H1 (cell line): ENCODE measurements around the gene IGFL2. TPM values are rescaled to one million over a fixed set of nuclear protein-coding genes. Genes with fewer than 3 reads are reported as not detected.

Source experiments
- CTCF ChIA-PET: fragments of 300-600 bp; sonication (Branson Sonifier 250); formaldehyde crosslinking; loops from one replicate; lab custom pipeline; 2021; ENCODE audit not compliant: partially characterized antibody; lab: Charles Lee
- POLR2A ChIA-PET: fragments of 300-600 bp; sonication (Branson Sonifier 250); formaldehyde crosslinking; loops from one replicate; lab custom pipeline; 2021; ENCODE audit warnings: inconsistent platforms; ENCODE audit not compliant: partially characterized antibody; lab: Charles Lee
- DNase-seq, 2 experiments: peaks; one replicate each; pipeline versions ENCODE4 v3.0.0 to v3.0.0-alpha.2; 2010 to 2022; ENCODE audit warnings: low spot score in 2 of 2, low read depth in 1 of 2, mixed read lengths in 1 of 2
- FAIRE-seq: peaks from 2 replicates; lab custom pipeline; 2011; peaks lifted over from hg19 to GRCh38; lab: Jason Lieb, UNC
- H2AFZ ChIP-seq: 2 replicates; pipeline ENCODE4 v1.8.1; 2012; ENCODE audit warnings: low read length, inconsistent platforms
- H2AK5ac ChIP-seq: 2 replicates; pipeline ENCODE4 v1.6.1; 2013; ENCODE audit warnings: low read depth, low read length
- H2BK120ac ChIP-seq: replicated peaks from 2 replicates; pipeline ENCODE3; 2013; ENCODE audit warnings: low read depth, low read length, inconsistent platforms
- H2BK12ac ChIP-seq: 2 replicates; pipeline ENCODE4 v1.6.1; 2013; ENCODE audit warnings: low read depth, low read length
- H2BK15ac ChIP-seq: 2 replicates; pipeline ENCODE4 v1.6.1; 2013; ENCODE audit warnings: low read length
- H2BK20ac ChIP-seq: 2 replicates; pipeline ENCODE4 v1.6.1; 2013; ENCODE audit warnings: low read length
- H2BK5ac ChIP-seq: 2 replicates; pipeline ENCODE4 v1.6.1; 2013; ENCODE audit warnings: low read depth, low read length
- H3K14ac ChIP-seq: 2 replicates; pipeline ENCODE4 v1.6.1; 2013; ENCODE audit warnings: inconsistent platforms; ENCODE audit not compliant: insufficient read length
- H3K18ac ChIP-seq: 2 replicates; pipeline ENCODE4 v1.6.1; 2013; ENCODE audit warnings: low read length; ENCODE audit errors: extremely low read depth
- H3K23ac ChIP-seq: 2 replicates; pipeline ENCODE4 v1.6.1; 2013; ENCODE audit warnings: inconsistent platforms; ENCODE audit not compliant: insufficient read length
- H3K23me2 ChIP-seq: 2 replicates; pipeline ENCODE4 v1.6.1; 2013; ENCODE audit warnings: low read depth, low read length
- H3K27ac ChIP-seq: 2 replicates; pipeline ENCODE4 v1.6.1; 2011; ENCODE audit warnings: low read depth, low read length, inconsistent platforms
- H3K27me3 ChIP-seq, 4 experiments: replicated peaks in 1 of 4; 1 replicate in 1 of 4; 2 replicates in 3 of 4; pipeline versions ENCODE4 v1.6.1 to v1.8.1; 2011 to 2013; ENCODE audit warnings: low read length in 3 of 4, mild to moderate bottlenecking in 3 of 4, inconsistent platforms in 2 of 4, mixed read lengths in 2 of 4, moderate library complexity in 1 of 4; ENCODE audit not compliant: control insufficient read depth in 3 of 4, insufficient read depth in 3 of 4; ENCODE audit errors: extremely low read depth in 1 of 4
- H3K36me3 ChIP-seq, 4 experiments: 2 replicates each; pipeline versions ENCODE4 v1.6.1 to v1.8.1; 2011 to 2013; ENCODE audit warnings: mild to moderate bottlenecking in 4 of 4, low read length in 3 of 4, moderate library complexity in 2 of 4, control low read depth in 1 of 4, inconsistent platforms in 1 of 4; ENCODE audit not compliant: insufficient read depth in 4 of 4, control insufficient read depth in 2 of 4
- H3K4ac ChIP-seq: replicated peaks from 2 replicates; pipeline ENCODE3; 2013; ENCODE audit warnings: low read length, low read depth, mixed read lengths, inconsistent platforms; ENCODE audit not compliant: insufficient read length
- H3K4me1 ChIP-seq, 4 experiments: replicated peaks in 1 of 4; 1 replicate in 1 of 4; 2 replicates in 3 of 4; pipeline versions ENCODE4 v1.6.1 to v1.8.1; 2011 to 2013; ENCODE audit warnings: low read length in 3 of 4, inconsistent platforms in 2 of 4, mixed read lengths in 1 of 4; ENCODE audit not compliant: insufficient read depth in 4 of 4, control insufficient read depth in 3 of 4
- H3K4me2 ChIP-seq, 2 experiments: 2 replicates each; pipeline versions ENCODE4 v1.6.1 to v1.8.1; 2011 to 2013; ENCODE audit warnings: low read depth in 2 of 2, low read length in 2 of 2, control low read depth in 1 of 2, inconsistent platforms in 1 of 2, mild to moderate bottlenecking in 1 of 2; ENCODE audit not compliant: insufficient read depth in 1 of 2
- H3K4me3 ChIP-seq, 4 experiments: fragments of 200-600, 300-600 bp in 1 of 4; sonication (generic), shearing (Covaris generic), sonication (Bioruptor Twin) in 1 of 4; 2 replicates each; pipeline versions ENCODE4 v1.5.1 to v1.8.1; 2011 to 2016; ENCODE audit warnings: low read length in 4 of 4, low read depth in 3 of 4, control low read depth in 2 of 4, inconsistent platforms in 2 of 4, mild to moderate bottlenecking in 2 of 4, mixed read lengths in 1 of 4, moderate library complexity in 1 of 4; ENCODE audit not compliant: insufficient read depth in 2 of 4; ENCODE audit errors: extremely low read depth in 1 of 4
- H3K56ac ChIP-seq: replicated peaks from 2 replicates; pipeline ENCODE3; 2013; ENCODE audit warnings: low read depth, mild to moderate bottlenecking, mixed read lengths, low read length, inconsistent platforms; ENCODE audit not compliant: insufficient read length
- H3K79me1 ChIP-seq: 2 replicates; pipeline ENCODE4 v1.6.1; 2013; ENCODE audit warnings: low read depth, low read length, control low read depth
- H3K79me2 ChIP-seq, 2 experiments: 2 replicates each; pipeline versions ENCODE4 v1.6.1 to v1.8.1; 2012 to 2013; ENCODE audit warnings: low read length in 2 of 2, mild to moderate bottlenecking in 2 of 2, inconsistent platforms in 1 of 2; ENCODE audit not compliant: insufficient read depth in 2 of 2, control insufficient read depth in 1 of 2
- H3K9ac ChIP-seq, 4 experiments: replicated peaks in 1 of 4; 1 replicate in 1 of 4; 2 replicates in 3 of 4; pipeline versions ENCODE4 v1.6.1 to v1.8.1; 2011 to 2013; ENCODE audit warnings: low read depth in 3 of 4, low read length in 3 of 4, control low read depth in 2 of 4, mild to moderate bottlenecking in 2 of 4, moderate library complexity in 2 of 4, inconsistent platforms in 1 of 4; ENCODE audit errors: extremely low read depth in 1 of 4
- H3K9me3 ChIP-seq, 2 experiments: 2 replicates each; pipeline versions ENCODE4 v1.6.1 to v1.8.1; 2012 to 2013; ENCODE audit warnings: mild to moderate bottlenecking in 2 of 2, moderate library complexity in 2 of 2, control low read depth in 1 of 2, inconsistent platforms in 1 of 2, low read depth in 1 of 2, low read length in 1 of 2, mixed read lengths in 1 of 2; ENCODE audit not compliant: insufficient read depth in 2 of 2
- H4K20me1 ChIP-seq, 2 experiments: replicated peaks in 1 of 2; 2 replicates each; pipeline versions ENCODE3 to v1.8.1; 2011 to 2013; ENCODE audit warnings: inconsistent platforms in 2 of 2, low read length in 2 of 2, mild to moderate bottlenecking in 1 of 2; ENCODE audit not compliant: insufficient read depth in 2 of 2, control insufficient read depth in 1 of 2
- H4K5ac ChIP-seq: 2 replicates; pipeline ENCODE4 v1.6.1; 2013; ENCODE audit warnings: low read length, low read depth, mixed read lengths, inconsistent platforms; ENCODE audit not compliant: insufficient read length
- H4K8ac ChIP-seq: 2 replicates; pipeline ENCODE4 v1.8.0; 2013; ENCODE audit warnings: mild to moderate bottlenecking, moderate library complexity, low read length, inconsistent platforms; ENCODE audit not compliant: insufficient read depth; ENCODE audit errors: extremely low read depth
- H4K91ac ChIP-seq: replicated peaks from 2 replicates; pipeline ENCODE3; 2013; ENCODE audit warnings: low read length, mixed read lengths, inconsistent platforms; ENCODE audit not compliant: insufficient read length
- ASH2L ChIP-seq: fragments of 200-600, 300-600 bp; sonication (generic); IDR thresholded peaks from one replicate; pipeline ENCODE4 v1.7.1; 2017; ENCODE audit warnings: low read length
- CBX5 ChIP-seq: fragments of 300-800, 300-1000 bp; sonication (generic); IDR thresholded peaks from 2 replicates; pipeline ENCODE4 v1.7.1; 2016; ENCODE audit warnings: antibody characterized with exemption, low read length, low read depth
- EGR1 ChIP-seq: IDR thresholded peaks from 2 replicates; pipeline ENCODE4 v1.6.1; 2011; ENCODE audit warnings: low read depth, low read length, borderline replicate concordance
- FOSL1 ChIP-seq: IDR thresholded peaks from 2 replicates; pipeline ENCODE4 v1.6.1; 2011; ENCODE audit warnings: mild to moderate bottlenecking, low read depth, low read length, moderate library complexity; ENCODE audit not compliant: insufficient read depth
- GABPA ChIP-seq: IDR thresholded peaks from 2 replicates; pipeline ENCODE4 v1.6.1; 2011; ENCODE audit warnings: mild to moderate bottlenecking, low read length, moderate library complexity, borderline replicate concordance; ENCODE audit not compliant: insufficient read depth
- HDAC2 ChIP-seq, 2 experiments: fragments of 300-600 bp in 1 of 2; sonication (generic) in 1 of 2; IDR thresholded peaks; 2 replicates each; pipeline ENCODE4 v1.6.1; 2011 to 2012; ENCODE audit warnings: low read depth in 2 of 2, low read length in 2 of 2, mild to moderate bottlenecking in 2 of 2, moderate library complexity in 2 of 2, borderline replicate concordance in 1 of 2, inconsistent platforms in 1 of 2
- HDAC6 ChIP-seq: IDR thresholded peaks from one replicate; pipeline ENCODE4 v1.7.1; 2012; ENCODE audit warnings: low read depth, mild to moderate bottlenecking, inconsistent platforms, low read length, moderate library complexity
- KDM5A ChIP-seq: fragments of 200-600 bp; IDR thresholded peaks from 2 replicates; pipeline ENCODE4 v1.7.1; 2012; ENCODE audit warnings: mild to moderate bottlenecking, low read length, inconsistent platforms, mixed read lengths
- NANOG ChIP-seq: IDR thresholded peaks from 2 replicates; pipeline ENCODE4 v1.6.1; 2011; ENCODE audit warnings: low read length, low read depth, mild to moderate bottlenecking, inconsistent platforms; ENCODE audit not compliant: insufficient read depth, poor library complexity, severe bottlenecking
- RFX5 ChIP-seq: IDR thresholded peaks from 2 replicates; pipeline ENCODE4 v1.6.1; 2011; ENCODE audit warnings: low read depth, low read length, improper control_type of control experiment, borderline replicate concordance
- SIRT6 ChIP-seq: IDR thresholded peaks from one replicate; pipeline ENCODE4 v1.7.1; 2012; ENCODE audit warnings: low read length, inconsistent platforms
- TAF1 ChIP-seq: IDR thresholded peaks from 2 replicates; pipeline ENCODE4 v1.6.1; 2011; ENCODE audit warnings: mild to moderate bottlenecking, low read depth, low read length
- TEAD4 ChIP-seq: IDR thresholded peaks from 2 replicates; pipeline ENCODE4 v1.6.1; 2012; ENCODE audit warnings: low read depth, low read length, inconsistent platforms, mixed read lengths
- WGBS, 2 experiments: shearing (Covaris generic) in 1 of 2; methylation state at CpG; one replicate each; pipeline versions ENCODE4 v1.1.6 to v1.1.7; 2013 to 2015; ENCODE audit warnings: low lambda C conversion rate in 2 of 2, mixed read lengths in 2 of 2, inconsistent platforms in 1 of 2, low coverage in 1 of 2, missing lambda C conversion rate in 1 of 2; ENCODE audit not compliant: insufficient replicate concordance in 2 of 2, insufficient coverage in 1 of 2, insufficient read length in 1 of 2; ENCODE audit errors: extremely low coverage in 1 of 2, missing lambda C conversion rate in 1 of 2; 5-methylcytosine and 5-hydroxymethylcytosine counted together
- polyA plus RNA-seq, 7 experiments: library from polyadenylated mRNA; depleted of rRNA in 3 of 7; stranded (reverse) in 5 of 7; unstranded in 2 of 7; fragments of >200 nt in 5 of 7; fragments of 200-250 nt in 2 of 7; gene quantifications; 1 replicate in 5 of 7; 2 replicates in 1 of 7; 4 replicates in 1 of 7; pipeline versions ENCODE4 v1.2.1 to v1.2.3, GENCODE V29; 2011 to 2013; ENCODE audit warnings: missing spikeins in 2 of 7, mixed read lengths in 2 of 7
- total RNA-seq: library from RNA; stranded (reverse); fragmentation: NEBNext Ultra II Directional; extraction: Animal tissue kit (Norgen Biotek cat#: 25700); gene quantifications from 2 replicates; pipeline ENCODE4 v1.2.1, GENCODE V29; 2021
- TF ChIP-seq, protein P1 (sequence below): IDR thresholded peaks from 2 replicates; pipeline ENCODE4 v1.6.1; 2012; ENCODE audit warnings: inconsistent platforms

The IGFL2 gene
- total and polyA plus RNA-seq, 2 of the 8 experiments (the other 6 are each of a cell fraction or from before 2014, with no cell fraction given) = not detected

DNA sequence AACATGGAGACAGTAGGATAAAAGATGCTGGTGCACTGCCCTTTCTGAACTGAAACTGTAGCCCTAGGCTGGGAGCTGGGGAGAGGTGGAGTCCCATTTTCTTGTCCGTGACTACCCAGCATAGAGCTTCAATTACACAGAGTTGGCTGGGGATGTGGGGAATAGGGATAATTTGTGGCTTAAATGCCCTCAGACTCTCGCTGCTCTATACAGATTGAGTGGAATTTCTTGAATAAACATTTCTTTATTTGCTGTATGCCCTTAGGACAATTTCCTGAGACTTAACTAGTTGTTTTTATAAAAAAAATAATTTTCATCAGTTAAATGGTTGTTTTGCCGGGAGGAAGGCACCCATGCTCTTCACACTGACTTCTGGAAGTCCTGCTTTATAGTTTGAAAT lies 7.2 kb downstream of the IGFL2 start:
- no peak for FAIRE-seq
- CTCF ChIA-PET = no interaction called here
- no peak overlapping the region for H3K18ac ChIP-seq

More for the DNA sequence above, 7.2 kb downstream of the IGFL2 start:
- no peaks in the 10 kb centered on the region for H3K79me2 ChIP-seq
- H4K8ac ChIP-seq = no peak overlapping the region
- H2AFZ ChIP-seq = no peak overlapping the region
- 86% methylated on average over 3 of the region's 3 CpGs; no CpG with 5 or more reads in 1 of the 2 experiments for WGBS, 2 experiments
- no peak overlapping the region for H3K4me2 ChIP-seq
- POLR2A ChIA-PET = interaction anchor here (1.7 kb wide), 2 partner anchors 19 to 22 kb away, joined by 4 to 6 read pairs; no protein-coding TSS in a partner anchor
- H4K91ac ChIP-seq = no peak overlapping the region
- H2BK120ac ChIP-seq = no peak overlapping the region
- H3K36me3 ChIP-seq = no peaks in the 10 kb centered on the region
- H4K20me1 ChIP-seq = no peaks in the 10 kb centered on the region
- no peak for DNase-seq
- H3K14ac ChIP-seq = no peak overlapping the region
- H3K79me1 ChIP-seq = no peaks in the 10 kb centered on the region
- H3K4ac ChIP-seq = no peak overlapping the region
- H3K27ac ChIP-seq = no peak overlapping the region
- TF ChIP-seq ASH2L (no peak), TEAD4 (no peak), CBX5 (no peak), SIRT6 (no peak), GABPA (no peak), HDAC6 (no peak), RFX5 (no peak), FOSL1 (no peak), HDAC2 (IDR thresholded peaks at IDR 0.05; ENCODE audit: borderline replicate concordance in 1 of 2, low read depth in 2 of 2, low read length in 2 of 2) (no peak), TAF1 (no peak), KDM5A (no peak), EGR1 (no peak), NANOG (no peak)
- TF ChIP-seq, protein P1, sequence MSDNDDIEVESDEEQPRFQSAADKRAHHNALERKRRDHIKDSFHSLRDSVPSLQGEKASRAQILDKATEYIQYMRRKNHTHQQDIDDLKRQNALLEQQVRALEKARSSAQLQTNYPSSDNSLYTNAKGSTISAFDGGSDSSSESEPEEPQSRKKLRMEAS = no peak
- no peak overlapping the region for H2BK12ac ChIP-seq
- H2AK5ac ChIP-seq = no peak overlapping the region
- no peaks in the 10 kb centered on the region for H3K4me1 ChIP-seq
- H3K9me3 ChIP-seq = no peaks in the 10 kb centered on the region
- H2BK15ac ChIP-seq = no peak overlapping the region
- no peak overlapping the region for H3K4me3 ChIP-seq
- H3K9ac ChIP-seq = no peak overlapping the region
- H3K23ac ChIP-seq = no peak overlapping the region
- no peak overlapping the region for H3K56ac ChIP-seq
- H2BK20ac ChIP-seq = no peak overlapping the region
- H3K23me2 ChIP-seq = no peaks in the 10 kb centered on the region
- H2BK5ac ChIP-seq = no peak overlapping the region
- H4K5ac ChIP-seq = no peak overlapping the region
- no peaks in the 10 kb centered on the region for H3K27me3 ChIP-seq
